Measurements from ENCODE around the gene ABCB6. TPM values are rescaled to one million over a fixed set of nuclear protein-coding genes. Genes with fewer than 3 reads are reported as not detected.
"Not testable (repeated sequence)": the region's sequence is repeated elsewhere in the genome, so short reads cannot be mapped to it uniquely, and the experiment has no call there.

Gene ABCB6
- total RNA-seq = 10 to 100 TPM; 10.0 to 10.3 TPM

GRCh38 chr2:219218732-219219701 lies at the start of gene ABCB6:
ABCB6 (minus strand) TSS chr2:219218958; CDS start chr2:219218673, 285 bp downstream.
- peaks cover 25% of the 10 kb centered on the region for H3K4me1 Mint-ChIP-seq
- H3K27ac Mint-ChIP-seq = peak within 1 kb of the TSS; percentile 86
- H3K36me3 Mint-ChIP-seq (ENCODE audit: low read depth) = peaks cover 38% of the 10 kb centered on the region
- peak within 1 kb of the TSS; percentile 71 for H3K4me3 Mint-ChIP-seq
- H3K27me3 Mint-ChIP-seq = no peaks in the 10 kb centered on the region
- DNase-seq = peak; percentile 89
- ChIA-PET POLR2A (interaction anchor here (0.6 to 1.5 kb wide), 2 partner anchors 10 to 42 kb away, joined by 3 read pairs; no protein-coding TSS in a partner anchor), CTCF (interaction anchor here (0.5 to 2.9 kb wide), 14 partner anchors 10 to 1077 kb away, joined by 3 to 8 read pairs (median 4); partner anchors contain the start of genes ANKZF1, ATG9A, CNPPD1 and GLB1L)
- no peaks in the 10 kb centered on the region for H3K9me3 Mint-ChIP-seq

GRCh38 chr2:219268294-219268693 lies 49.5 kb upstream of the ABCB6 start:
- Mint-ChIP-seq H3K27me3 (no peaks in the 10 kb centered on the region), H3K4me1 (no peaks in the 10 kb centered on the region), H3K4me3 (no peak overlapping the region), H3K27ac (no peak overlapping the region), H3K36me3 (ENCODE audit: low read depth) (no peaks in the 10 kb centered on the region), H3K9me3 (no peaks in the 10 kb centered on the region)
- ChIA-PET CTCF (interaction anchor here (3.1 kb wide), 1 partner anchor 26 kb away, joined by 11 read pairs; no protein-coding TSS in a partner anchor), POLR2A (no interaction called here)
- DNase-seq = no peak

GRCh38 chr2:219266886-219267285 lies 48.1 kb upstream of the ABCB6 start:
- no peaks in the 10 kb centered on the region for H3K4me1 Mint-ChIP-seq
- POLR2A ChIA-PET = no interaction called here

GRCh38 chr2:219266232-219266631 lies 47.5 kb upstream of the ABCB6 start:
- Mint-ChIP-seq H3K9me3 (no peaks in the 10 kb centered on the region), H3K36me3 (ENCODE audit: low read depth) (no peaks in the 10 kb centered on the region), H3K27ac (no peak overlapping the region), H3K4me3 (no peak overlapping the region), H3K4me1 (no peaks in the 10 kb centered on the region), H3K27me3 (peaks cover 5% of the 10 kb centered on the region)
- POLR2A ChIA-PET = no interaction called here
- DNase-seq = no peak
- CTCF ChIA-PET = interaction anchor here (1.9 to 3.1 kb wide), 3 partner anchors 11 to 28 kb away, joined by 7 to 11 read pairs (median 8); no protein-coding TSS in a partner anchor

More at GRCh38 chr2:219266886-219267285, 48.1 kb upstream of the ABCB6 start:
- no peak for DNase-seq
- Mint-ChIP-seq H3K27ac (no peak overlapping the region), H3K36me3 (ENCODE audit: low read depth) (no peaks in the 10 kb centered on the region), H3K4me3 (no peak overlapping the region), H3K27me3 (no peaks in the 10 kb centered on the region), H3K9me3 (no peaks in the 10 kb centered on the region)
- CTCF ChIA-PET = interaction anchor here (0.6 to 3.1 kb wide), 4 partner anchors 10 to 145 kb away, joined by 5 to 11 read pairs (median 8); no protein-coding TSS in a partner anchor

- Mint-ChIP-seq H3K4me3 (no peak overlapping the region), H3K27ac (no peak overlapping the region), H3K27me3 (peaks cover 17% of the 10 kb centered on the region), H3K9me3 (no peaks in the 10 kb centered on the region), H3K4me1 (no peaks in the 10 kb centered on the region), H3K36me3 (ENCODE audit: low read depth) (no peaks in the 10 kb centered on the region)
- POLR2A ChIA-PET = interaction anchor here (0.7 kb wide), 1 partner anchor 43 kb away, joined by 3 read pairs; the partner anchor contains the start of gene ABCB6
- CTCF ChIA-PET = interaction anchor here (0.7 to 4.4 kb wide), 11 partner anchors 9 to 80 kb away, joined by 3 to 23 read pairs (median 4); partner anchors contain the start of genes DNAJB2, GLB1L and STK16
- DNase-seq = no peak
These were observed 42.5 kb upstream of the ABCB6 start for GRCh38 chr2:219261024-219261855.

GRCh38 chr2:219258942-219259341 lies 40.2 kb upstream of the ABCB6 start:
- DNase-seq; H3K27ac Mint-ChIP-seq; H3K9me3 Mint-ChIP-seq; H3K4me3 Mint-ChIP-seq; POLR2A ChIA-PET; H3K36me3 Mint-ChIP-seq (ENCODE audit: low read depth): not testable (repeated sequence)
- Mint-ChIP-seq H3K4me1 (peaks cover 13% of the 10 kb centered on the region), H3K27me3 (peaks cover 17% of the 10 kb centered on the region)
- CTCF ChIA-PET = interaction anchor here (0.8 to 2.4 kb wide), 5 partner anchors 10 to 89 kb away, joined by 3 to 9 read pairs (median 5); partner anchors contain the start of genes CNPPD1, DNAJB2 and SLC23A3

- peak overlapping the region; percentile 91 for H3K27ac Mint-ChIP-seq
These were observed 35.9 kb upstream of the ABCB6 start for GRCh38 chr2:219254590-219255201.

GRCh38 chr2:219253753-219254589 lies 35.2 kb upstream of the ABCB6 start, which contains the start of gene TUBA4A:
TUBA4A (minus strand) TSS chr2:219253918; CDS start chr2:219253858, 60 bp downstream.
- Mint-ChIP-seq H3K27ac (peak within 1 kb of the TSS; percentile 93), H3K9me3 (no peaks in the 10 kb centered on the region), H3K4me3 (peak within 1 kb of the TSS; percentile 99), H3K27me3 (no peaks in the 10 kb centered on the region), H3K4me1 (peaks cover 50% of the 10 kb centered on the region), H3K36me3 (ENCODE audit: low read depth) (peaks cover 40% of the 10 kb centered on the region)
- DNase-seq = peak; percentile 91
- CTCF ChIA-PET = interaction anchor here (1.0 to 9.7 kb wide), 12 partner anchors 8 to 97 kb away, joined by 3 to 99 read pairs (median 4); partner anchors contain the start of genes ABCB6, CNPPD1, DNAJB2 and GLB1L
- POLR2A ChIA-PET = interaction anchor here (0.7 to 1.5 kb wide), 5 partner anchors 9 to 75 kb away, joined by 3 to 6 read pairs (median 5); partner anchors contain the start of genes DNAJB2, GLB1L and STK16

More at GRCh38 chr2:219254590-219255201, 35.9 kb upstream of the ABCB6 start:
- peak; percentile 46 for DNase-seq
- ChIA-PET CTCF (interaction anchor here (0.7 to 9.7 kb wide), 15 partner anchors 9 to 98 kb away, joined by 3 to 99 read pairs (median 4); partner anchors contain the start of genes ABCB6, ANKZF1, ATG9A and CNPPD1), POLR2A (interaction anchor here (0.8 to 1.1 kb wide), 4 partner anchors 10 to 75 kb away, joined by 3 to 6 read pairs (median 4); partner anchors contain the start of genes DNAJB2, GLB1L and STK16)
- H3K9me3 Mint-ChIP-seq = no peaks in the 10 kb centered on the region
- H3K4me1 Mint-ChIP-seq = peaks cover 42% of the 10 kb centered on the region
- peaks cover 32% of the 10 kb centered on the region for H3K36me3 Mint-ChIP-seq (ENCODE audit: low read depth)
- H3K4me3 Mint-ChIP-seq = peak overlapping the region; percentile 73
- H3K27me3 Mint-ChIP-seq = peaks cover 3% of the 10 kb centered on the region

GRCh38 chr2:219252900-219253752 lies 34.4 kb upstream of the ABCB6 start, which contains the start of gene TUBA4B:
TUBA4B (plus strand) TSS chr2:219253243; CDS start chr2:219253408, 165 bp downstream.
- peaks cover 48% of the 10 kb centered on the region for H3K36me3 Mint-ChIP-seq (ENCODE audit: low read depth)

DNA sequence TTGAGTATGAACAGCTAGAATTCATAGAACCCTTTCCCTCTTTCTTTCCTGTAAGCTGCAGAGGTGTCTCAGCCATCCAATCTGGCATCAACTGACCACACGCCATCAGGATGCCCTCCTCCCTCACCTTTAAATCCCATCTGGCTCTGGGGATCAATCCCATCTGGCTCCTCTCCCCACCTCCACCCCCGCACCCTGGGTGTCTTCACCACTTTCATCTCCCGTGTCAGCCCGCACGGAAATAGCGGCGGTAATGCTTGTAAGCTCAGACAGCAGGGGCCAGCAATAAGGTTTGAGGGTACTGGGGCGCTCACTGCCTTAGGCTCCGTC lies 33.8 kb upstream of the ABCB6 start:
- ChIA-PET POLR2A (interaction anchor here (1.3 to 1.5 kb wide), 2 partner anchors 23 to 40 kb away, joined by 3 to 6 read pairs; partner anchors contain the start of genes ANKZF1 and ATG9A), CTCF (interaction anchor here (0.6 to 9.7 kb wide), 6 partner anchors 9 to 244 kb away, joined by 3 to 99 read pairs (median 4); partner anchors contain the start of genes DNAJB2 and ZFAND2B)
- Mint-ChIP-seq H3K9me3 (no peaks in the 10 kb centered on the region), H3K4me1 (peaks cover 64% of the 10 kb centered on the region), H3K27ac (peak overlapping the region; percentile 93), H3K4me3 (peak overlapping the region; percentile 99), H3K36me3 (ENCODE audit: low read depth) (peaks cover 54% of the 10 kb centered on the region), H3K27me3 (no peaks in the 10 kb centered on the region)
- DNase-seq = no peak

More at GRCh38 chr2:219252900-219253752, 34.4 kb upstream of the ABCB6 start, which contains the start of gene TUBA4B:
- no peaks in the 10 kb centered on the region for H3K9me3 Mint-ChIP-seq
- peak within 1 kb of the TSS; percentile 93 for H3K27ac Mint-ChIP-seq
- ChIA-PET CTCF (interaction anchor here (0.6 to 9.7 kb wide), 5 partner anchors 8 to 244 kb away, joined by 3 to 99 read pairs (median 15); partner anchors contain the start of genes DNAJB2, GLB1L, STK16 and ZFAND2B), POLR2A (interaction anchor here (1.5 kb wide), 1 partner anchor 40 kb away, joined by 6 read pairs; no protein-coding TSS in a partner anchor)
- H3K4me1 Mint-ChIP-seq = peaks cover 58% of the 10 kb centered on the region
- peak; percentile 65 for DNase-seq
- no peaks in the 10 kb centered on the region for H3K27me3 Mint-ChIP-seq
- H3K4me3 Mint-ChIP-seq = peak within 1 kb of the TSS; percentile 99

All from activated CD4-positive, alpha-beta T cell treated with anti-CD3 and anti-CD28 coated beads, Interleukin-2, amount 10 ng/mL, durations not matched to agents 7 days and 5 days (primary cell).